GM23248 (cell line): ENCODE results near the gene ATP2A3.

Source experiments
- EZH2 ChIP-seq: fragments of 200-600 bp; sonication (generic); IDR thresholded peaks from 2 replicates; pipeline ENCODE4 v1.6.1; 2018; ENCODE audit warnings: antibody characterized with exemption, mild to moderate bottlenecking; ENCODE audit not compliant: insufficient read depth, poor library complexity, severe bottlenecking
- EZH2phosphoT487 ChIP-seq: fragments of 200-600 bp; sonication (generic); IDR thresholded peaks from 2 replicates; pipeline ENCODE4 v1.6.1; 2018; ENCODE audit warnings: antibody characterized with exemption, moderate library complexity, mild to moderate bottlenecking, low read depth; ENCODE audit not compliant: insufficient read depth

DNA sequence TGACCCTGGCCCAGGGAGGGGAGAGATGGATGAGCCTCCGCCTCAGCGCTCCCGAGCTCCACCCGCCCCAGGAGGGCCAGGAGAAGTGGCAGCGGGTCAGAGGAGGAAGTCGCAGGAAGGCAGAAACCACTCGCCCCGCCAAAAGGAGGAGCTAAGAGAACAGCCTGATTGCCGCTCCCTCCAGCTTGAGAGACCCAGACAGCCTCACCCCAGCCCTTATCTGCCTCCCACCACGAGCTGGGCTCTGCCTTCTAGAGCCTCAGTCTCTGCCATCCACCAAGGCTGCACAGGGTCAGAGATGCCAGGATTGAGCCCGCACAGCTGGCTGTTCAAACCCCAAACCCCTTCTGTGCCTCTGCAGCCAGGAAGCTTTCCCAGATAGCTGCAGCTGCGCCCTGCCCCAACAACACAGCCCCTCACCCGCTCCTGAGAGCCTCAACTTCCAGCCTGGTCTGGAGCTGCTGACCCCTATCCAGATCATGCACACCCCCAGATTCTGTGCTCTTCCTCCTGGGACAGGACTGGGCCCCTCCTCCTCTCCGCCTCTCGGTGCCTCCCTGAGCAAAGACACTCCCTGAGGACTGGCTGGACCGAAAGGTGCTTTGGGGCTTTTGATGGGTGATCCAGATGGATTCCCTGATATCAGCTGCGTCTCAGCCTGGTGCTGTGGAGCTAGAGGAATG, 1.0 kb upstream of the ATP2A3 start:
- TF ChIP-seq EZH2phosphoT487 = no peak
- TF ChIP-seq EZH2 = no peak
